GM23338 (cell line): ENCODE measurements around the gene PKNOX2. TPM values are rescaled to one million over a fixed set of nuclear protein-coding genes. Genes with fewer than 3 reads are reported as not detected.
A peak's percentile ranks its signal among the peaks of the same experiment; 100 is the strongest.

Experiments
- ATAC-seq: fragments of 200-7000 bp; cut with Tn5 transposase; 3 replicates; pipeline ENCODE4 v1.9.1; 2020
- DNase-seq: peaks from one replicate; pipeline ENCODE4 v3.0.0-alpha.2; 2015; ENCODE audit warnings: low spot score
- H2AFZ ChIP-seq: fragments of 200-600 bp; sonication (generic); 2 replicates; pipeline ENCODE4 v1.8.0; 2016; ENCODE audit warnings: antibody characterized with exemption, mild to moderate bottlenecking, moderate library complexity
- H3F3A ChIP-seq: fragments of 200-600 bp; sonication (generic); replicated peaks from 2 replicates; pipeline ENCODE4 v1.8.0; 2017; ENCODE audit warnings: antibody characterized with exemption, mixed run types, low read depth
- H3K27ac ChIP-seq: fragments of 200-600 bp; sonication (generic); 2 replicates; pipeline ENCODE4 v1.6.1; 2016; ENCODE audit warnings: low read depth
- H3K27me3 ChIP-seq: fragments of 200-600 bp; sonication (generic); 2 replicates; pipeline ENCODE4 v1.8.0; 2016; ENCODE audit warnings: mild to moderate bottlenecking, mixed run types, moderate library complexity; ENCODE audit not compliant: insufficient read depth
- H3K36me3 ChIP-seq: fragments of 200-600 bp; sonication (generic); 2 replicates; pipeline ENCODE4 v1.8.0; 2016; ENCODE audit warnings: mild to moderate bottlenecking; ENCODE audit not compliant: insufficient read depth
- H3K4me1 ChIP-seq: fragments of 200-600 bp; sonication (generic); 2 replicates; pipeline ENCODE4 v1.8.0; 2016; ENCODE audit warnings: mild to moderate bottlenecking, moderate library complexity; ENCODE audit not compliant: insufficient read depth
- H3K4me2 ChIP-seq: fragments of 200-600 bp; sonication (generic); 2 replicates; pipeline ENCODE4 v1.7.1; 2017; ENCODE audit warnings: mixed run types
- H3K4me3 ChIP-seq: fragments of 200-600 bp; sonication (generic); 2 replicates; pipeline ENCODE4 v1.6.1; 2016; ENCODE audit warnings: mixed run types
- H3K79me2 ChIP-seq: fragments of 200-600 bp; sonication (generic); replicated peaks from 2 replicates; pipeline ENCODE4 v1.8.0; 2017; ENCODE audit warnings: mild to moderate bottlenecking; ENCODE audit not compliant: insufficient read depth
- H3K9me2 ChIP-seq: fragments of 200-600 bp; sonication (generic); 2 replicates; pipeline ENCODE4 v1.8.0; 2017; ENCODE audit not compliant: insufficient read depth
- H4K20me1 ChIP-seq: fragments of 200-600 bp; sonication (generic); replicated peaks from 2 replicates; pipeline ENCODE4 v1.8.0; 2017; ENCODE audit warnings: mild to moderate bottlenecking; ENCODE audit not compliant: insufficient read depth
- H3K27ac Mint-ChIP-seq: 2 replicates; pipeline ENCODE4 v1.8.0; 2020; ENCODE audit warnings: inconsistent platforms, mild to moderate bottlenecking, moderate library complexity, mixed read lengths
- H3K27me3 Mint-ChIP-seq: 3 replicates; pipeline ENCODE4 v1.8.0; 2022; ENCODE audit warnings: low read depth, mild to moderate bottlenecking, moderate library complexity, mixed read lengths, inconsistent platforms; ENCODE audit not compliant: insufficient read depth, poor library complexity
- H3K36me3 Mint-ChIP-seq: 3 replicates; pipeline ENCODE4 v1.8.0; 2021; ENCODE audit warnings: low read depth, mild to moderate bottlenecking, inconsistent platforms, moderate library complexity, mixed read lengths
- H3K4me1 Mint-ChIP-seq: 3 replicates; pipeline ENCODE4 v1.8.0; 2020; ENCODE audit warnings: mild to moderate bottlenecking, inconsistent platforms, mixed read lengths
- H3K4me3 Mint-ChIP-seq: 3 replicates; pipeline ENCODE4 v1.8.0; 2021; ENCODE audit warnings: moderate library complexity, mild to moderate bottlenecking, inconsistent platforms, mixed read lengths
- H3K9me3 Mint-ChIP-seq: 3 replicates; pipeline ENCODE4 v1.8.0; 2020; ENCODE audit warnings: moderate library complexity, mild to moderate bottlenecking, inconsistent platforms, mixed read lengths
- ZNF114 ChIP-seq: fragments of 250-450 bp; sonication (Bioruptor Pico); IDR thresholded peaks from 2 replicates; pipeline ENCODE4 v1.5.0; 2020; ENCODE audit warnings: mild to moderate bottlenecking, moderate library complexity
- polyA plus RNA-seq: library from polyadenylated mRNA; unstranded; fragments of >200 nt; fragmentation: Nextera tagmentation; extraction: Ambion mirVana; gene quantifications from 2 replicates; pipeline ENCODE4 v1.2.1, GENCODE V29; 2016
- total RNA-seq: library from RNA; depleted of rRNA; stranded (reverse); fragments of >200 nt; shearing (Covaris generic); gene quantifications from 2 replicates; pipeline ENCODE4 v1.2.3, GENCODE V29; 2014
- TF ChIP-seq, protein P1 (sequence below): IDR thresholded peaks from 2 replicates; pipeline ENCODE4 v1.6.1; 2016; ENCODE audit warnings: antibody characterized with exemption
- TF ChIP-seq, protein P2 (sequence below), 2 experiments: fragments of 200-600 bp in 1 of 2; sonication (generic) in 1 of 2; conservative IDR thresholded peaks; 2 replicates each; pipeline versions ENCODE4 v1.5.1 to v1.6.1; 2016 to 2017; ENCODE audit warnings: antibody characterized with exemption in 2 of 2, low read depth in 2 of 2, mild to moderate bottlenecking in 2 of 2, moderate library complexity in 1 of 2

Gene PKNOX2
- total and polyA plus RNA-seq, 2 experiments from 2014 or later: 0.42 to 0.83 TPM

DNA sequence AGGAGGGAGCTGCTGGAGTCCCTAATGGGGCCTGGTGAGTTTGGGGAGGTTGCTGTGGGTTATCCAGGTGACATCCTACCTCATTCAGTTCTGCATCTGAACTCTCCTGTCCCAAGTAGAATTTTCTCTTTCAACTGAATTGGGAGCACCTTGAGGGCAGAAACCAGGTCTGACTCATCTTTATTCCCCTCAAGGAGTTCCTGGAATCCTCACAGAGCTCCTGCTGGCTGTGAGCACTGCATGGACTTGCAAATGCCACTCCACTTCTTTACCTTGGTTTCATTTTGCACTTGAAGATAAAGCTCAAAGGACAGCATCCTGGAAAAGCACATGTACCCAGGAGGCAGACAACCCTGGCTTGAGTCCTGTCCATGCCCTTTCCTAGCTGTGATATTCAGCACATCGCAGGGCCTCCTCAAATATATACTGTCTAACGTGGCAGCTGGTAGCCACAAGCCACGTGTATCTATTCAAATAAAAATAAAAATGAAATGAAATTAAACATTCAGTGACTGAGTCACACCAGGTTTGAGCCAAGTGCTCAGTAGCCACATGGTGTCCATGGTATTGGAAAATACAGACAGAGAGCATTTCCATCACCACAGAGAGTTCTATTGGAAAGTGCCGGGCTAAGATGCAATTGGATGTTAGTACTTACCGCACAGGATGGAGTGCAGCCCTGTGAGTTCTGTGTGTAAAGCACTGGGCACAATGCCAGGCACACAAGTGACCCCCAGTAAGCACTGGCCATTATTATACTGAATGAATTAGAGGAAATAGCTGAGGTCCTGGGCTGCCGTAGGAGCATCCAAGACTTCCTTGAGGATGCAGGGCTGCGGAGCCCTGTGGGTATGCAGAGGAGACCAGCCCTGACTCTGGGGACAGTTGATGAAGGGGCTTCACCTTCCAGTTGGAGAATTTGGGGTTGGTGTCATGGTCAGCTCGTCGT lies 149.0 kb downstream of the PKNOX2 start:
- Histone ChIP-seq H3K27me3 (no peaks in the 10 kb centered on the region), H3K9me2 (no peaks in the 10 kb centered on the region), H3K4me1 (peaks cover 25% of the 10 kb centered on the region), H3K27ac (no peak overlapping the region), H3K4me2 (no peak overlapping the region), H3F3A (no peaks in the 10 kb centered on the region), H3K4me3 (no peak overlapping the region), H4K20me1 (no peaks in the 10 kb centered on the region), H3K36me3 (no peaks in the 10 kb centered on the region), H3K79me2 (no peaks in the 10 kb centered on the region), H2AFZ (0 out of 2 replicates have a peak overlapping the region, but pooled peaks have one; percentile 69)
- peaks cover 12% of the 10 kb centered on the region for H3K9me3 Mint-ChIP-seq
- no peak for DNase-seq
- peaks cover 14% of the 10 kb centered on the region for H3K27me3 Mint-ChIP-seq
- TF ChIP-seq, protein P1, sequence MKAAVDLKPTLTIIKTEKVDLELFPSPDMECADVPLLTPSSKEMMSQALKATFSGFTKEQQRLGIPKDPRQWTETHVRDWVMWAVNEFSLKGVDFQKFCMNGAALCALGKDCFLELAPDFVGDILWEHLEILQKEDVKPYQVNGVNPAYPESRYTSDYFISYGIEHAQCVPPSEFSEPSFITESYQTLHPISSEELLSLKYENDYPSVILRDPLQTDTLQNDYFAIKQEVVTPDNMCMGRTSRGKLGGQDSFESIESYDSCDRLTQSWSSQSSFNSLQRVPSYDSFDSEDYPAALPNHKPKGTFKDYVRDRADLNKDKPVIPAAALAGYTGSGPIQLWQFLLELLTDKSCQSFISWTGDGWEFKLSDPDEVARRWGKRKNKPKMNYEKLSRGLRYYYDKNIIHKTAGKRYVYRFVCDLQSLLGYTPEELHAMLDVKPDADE: no peak
- H3K27ac Mint-ChIP-seq: no peak overlapping the region
- peaks cover 41% of the 10 kb centered on the region for H3K4me1 Mint-ChIP-seq
- no peak overlapping the region; the same call in 2 of the 3 replicates for H3K4me3 Mint-ChIP-seq
- peaks cover 8% of the 10 kb centered on the region; the same call in 2 of the 3 replicates for H3K36me3 Mint-ChIP-seq
- no peak for ATAC-seq

DNA sequence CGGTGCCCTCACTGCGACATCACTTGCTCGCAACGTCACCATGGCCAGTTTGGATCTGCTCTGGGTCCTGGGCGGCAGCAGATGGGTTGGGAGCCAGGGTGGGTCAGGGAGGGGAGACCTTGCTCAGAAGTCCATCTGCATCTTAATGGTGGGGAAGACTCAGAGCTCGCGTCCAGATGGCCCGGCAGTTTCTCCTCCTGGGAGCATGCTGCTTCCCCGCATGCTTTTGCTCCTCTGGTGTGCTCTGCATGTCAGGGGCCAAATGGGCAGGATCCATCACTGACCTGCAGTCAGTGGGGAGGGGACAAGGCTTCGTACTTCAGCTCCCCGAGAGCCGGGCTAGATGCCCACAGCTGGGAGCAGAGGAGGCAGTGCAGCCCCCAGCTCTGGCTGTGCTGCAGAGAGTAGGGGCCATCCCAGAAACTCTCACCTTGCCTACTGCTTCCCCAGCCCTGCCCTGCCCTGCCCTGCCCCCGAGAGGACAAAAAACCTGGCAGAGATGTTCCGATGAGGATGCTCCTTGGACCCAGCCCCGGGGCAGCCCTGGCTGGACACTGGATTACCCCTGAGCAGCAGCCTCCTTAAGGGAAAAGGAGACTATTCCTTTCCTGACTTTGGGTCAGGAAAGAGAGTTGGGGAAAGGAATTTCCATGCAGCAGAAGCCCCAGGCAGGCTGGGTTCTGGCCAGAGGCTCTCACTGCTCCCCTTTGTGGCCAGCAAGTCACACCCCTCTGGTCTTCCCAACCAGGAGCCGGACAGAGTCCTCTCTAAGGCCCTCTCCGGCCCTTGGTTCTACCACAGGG lies 149.9 kb downstream of the PKNOX2 start:
- Histone ChIP-seq H3K4me2 (peak overlapping the region; percentile 51), H4K20me1 (no peaks in the 10 kb centered on the region), H3F3A (no peaks in the 10 kb centered on the region), H3K27me3 (no peaks in the 10 kb centered on the region), H3K4me3 (no peak overlapping the region), H3K79me2 (no peaks in the 10 kb centered on the region), H3K4me1 (peaks cover 25% of the 10 kb centered on the region), H3K27ac (no peak overlapping the region), H3K36me3 (no peaks in the 10 kb centered on the region), H2AFZ (0 out of 2 replicates have a peak overlapping the region, but pooled peaks have one; percentile 69), H3K9me2 (0 out of 2 replicates have a peak, but pooled peaks cover 2% of the 10 kb centered on the region)
- Mint-ChIP-seq H3K4me1 (peaks cover 41% of the 10 kb centered on the region), H3K36me3 (peaks cover 12% of the 10 kb centered on the region; the same call in 2 of the 3 replicates), H3K4me3 (no peak overlapping the region; the same call in 2 of the 3 replicates), H3K27me3 (peaks cover 14% of the 10 kb centered on the region), H3K9me3 (peaks cover 12% of the 10 kb centered on the region), H3K27ac (no peak overlapping the region)
- ATAC-seq: peak; percentile 67
- no peak for TF ChIP-seq ZNF114 (CRISPR knock-in tag)
- TF ChIP-seq, protein P2, sequence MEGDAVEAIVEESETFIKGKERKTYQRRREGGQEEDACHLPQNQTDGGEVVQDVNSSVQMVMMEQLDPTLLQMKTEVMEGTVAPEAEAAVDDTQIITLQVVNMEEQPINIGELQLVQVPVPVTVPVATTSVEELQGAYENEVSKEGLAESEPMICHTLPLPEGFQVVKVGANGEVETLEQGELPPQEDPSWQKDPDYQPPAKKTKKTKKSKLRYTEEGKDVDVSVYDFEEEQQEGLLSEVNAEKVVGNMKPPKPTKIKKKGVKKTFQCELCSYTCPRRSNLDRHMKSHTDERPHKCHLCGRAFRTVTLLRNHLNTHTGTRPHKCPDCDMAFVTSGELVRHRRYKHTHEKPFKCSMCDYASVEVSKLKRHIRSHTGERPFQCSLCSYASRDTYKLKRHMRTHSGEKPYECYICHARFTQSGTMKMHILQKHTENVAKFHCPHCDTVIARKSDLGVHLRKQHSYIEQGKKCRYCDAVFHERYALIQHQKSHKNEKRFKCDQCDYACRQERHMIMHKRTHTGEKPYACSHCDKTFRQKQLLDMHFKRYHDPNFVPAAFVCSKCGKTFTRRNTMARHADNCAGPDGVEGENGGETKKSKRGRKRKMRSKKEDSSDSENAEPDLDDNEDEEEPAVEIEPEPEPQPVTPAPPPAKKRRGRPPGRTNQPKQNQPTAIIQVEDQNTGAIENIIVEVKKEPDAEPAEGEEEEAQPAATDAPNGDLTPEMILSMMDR (conservative IDR thresholded peaks at IDR 0.05; ENCODE audit: low read depth in 2 of 2): 0 out of 4 replicates have a peak, but pooled peaks of 1 of the 2 experiments have one; percentile 2
- DNase-seq: peak; percentile 13
